A673 (cell line): ENCODE data around the gene NUBP1. TPM values are rescaled to one million over a fixed set of nuclear protein-coding genes. Genes with fewer than 3 reads are reported as not detected.

ENCODE experiments used
- BruUV-seq: library from RNA; stranded (reverse); fragments of 400-500 nt; replicated peaks from 2 replicates; lab custom pipeline; 2021; lab: Mats Ljungman, UMichigan
- CTCF ChIA-PET: fragments of 300-600 bp; sonication (Branson Sonifier 250); formaldehyde crosslinking; loops from one replicate; lab custom pipeline; 2022; ENCODE audit warnings: antibody characterized with exemption; lab: Charles Lee
- POLR2A ChIA-PET: fragments of 300-600 bp; sonication (Branson Sonifier 250); formaldehyde crosslinking; loops from one replicate; lab custom pipeline; 2022; ENCODE audit warnings: antibody characterized with exemption; ENCODE audit not compliant: low non-redundant PET; lab: Charles Lee
- DNase-seq: peaks from one replicate; pipeline ENCODE4 v3.0.0-alpha.2; 2015; ENCODE audit warnings: low spot score
- H3K27ac ChIP-seq: fragments of 200-600 bp; sonication (generic); 2 replicates; pipeline ENCODE4 v1.5.1; 2016; ENCODE audit warnings: mixed run types, low read depth, mild to moderate bottlenecking, mixed read lengths, antibody characterized with exemption, low read length; ENCODE audit not compliant: poor library complexity, severe bottlenecking
- H3K27me3 ChIP-seq: fragments of 200-600 bp; sonication (generic); replicated peaks from 2 replicates; pipeline ENCODE4 v1.6.1; 2017; ENCODE audit warnings: mixed run types, low read depth, mild to moderate bottlenecking, mixed read lengths, antibody characterized with exemption, low read length; ENCODE audit not compliant: insufficient read depth, poor library complexity
- H3K36me3 ChIP-seq: fragments of 200-600 bp; sonication (generic); 2 replicates; pipeline ENCODE4 v1.6.1; 2016; ENCODE audit warnings: mixed run types, mild to moderate bottlenecking, mixed read lengths, antibody characterized with exemption, low read length; ENCODE audit not compliant: insufficient read depth, poor library complexity, severe bottlenecking
- H3K4me1 ChIP-seq: fragments of 200-600 bp; sonication (generic); 2 replicates; pipeline ENCODE4 v1.6.1; 2017; ENCODE audit warnings: mixed run types, mild to moderate bottlenecking, mixed read lengths, antibody characterized with exemption, low read length; ENCODE audit not compliant: insufficient read depth, poor library complexity, severe bottlenecking
- H3K4me3 ChIP-seq: fragments of 200-600 bp; sonication (generic); 2 replicates; pipeline ENCODE4 v1.5.1; 2016; ENCODE audit warnings: low read depth, mixed run types, mild to moderate bottlenecking, mixed read lengths, low read length; ENCODE audit not compliant: poor library complexity, severe bottlenecking
- H3K9me3 ChIP-seq: fragments of 200-600 bp; sonication (generic); 2 replicates; pipeline ENCODE4 v1.6.1; 2016; ENCODE audit warnings: mixed run types, low read depth, mild to moderate bottlenecking, mixed read lengths, antibody characterized with exemption, low read length; ENCODE audit not compliant: poor library complexity, severe bottlenecking
- EZH2 ChIP-seq: fragments of 200-600 bp; sonication (generic); IDR thresholded peaks from 2 replicates; pipeline ENCODE4 v1.6.1; 2017; ENCODE audit warnings: borderline replicate concordance, low read depth, mild to moderate bottlenecking, mixed read lengths, antibody characterized with exemption, low read length; ENCODE audit not compliant: poor library complexity, severe bottlenecking
- intact Hi-C: fragments of 100-400 bp; cut with micrococcal nuclease; formaldehyde crosslinking; loops from one replicate; pipeline ENCODE4 v1.10.0; 2022; ENCODE audit not compliant: unreplicated experiment
- total RNA-seq: library from RNA; stranded (reverse); gene quantifications from 2 replicates; pipeline ENCODE4 v1.2.3, GENCODE V29; 2021
- TF ChIP-seq, protein P1 (sequence below): fragments of 300-800, 200-600 bp; sonication (generic); conservative IDR thresholded peaks from 2 replicates; pipeline ENCODE4 v1.5.1; 2017; ENCODE audit warnings: low read depth, mild to moderate bottlenecking, antibody characterized with exemption, low read length, moderate library complexity, mixed read lengths

NUBP1 gene
- total RNA-seq, 1 experiment from 2014 or later = 22.9 TPM

DNA sequence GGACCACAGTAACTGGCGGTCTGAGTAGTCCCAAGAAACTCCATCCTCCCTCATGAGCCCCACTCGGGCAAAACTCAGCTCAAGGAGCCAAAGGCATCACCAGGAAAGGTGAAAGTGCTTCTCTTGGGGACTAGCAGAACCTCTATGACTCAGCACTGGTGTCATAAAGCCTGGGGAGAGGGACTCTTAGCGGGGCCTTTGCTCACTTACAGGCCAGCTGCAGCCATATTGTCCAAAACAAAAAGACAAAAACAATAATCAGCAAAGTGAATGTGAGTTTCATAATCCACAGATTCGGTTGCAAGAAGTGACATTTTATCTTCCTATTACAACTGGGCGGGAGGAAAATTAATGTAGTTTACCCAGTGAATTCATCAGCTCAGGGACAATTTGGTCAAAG, 48.8 kb upstream of the NUBP1 start, which contains the start of gene TEKT5:
TSS of gene TEKT5 (minus strand) at position 101 of the 400 bp plus-strand sequence. CDS start at position 44, 57 bp downstream.
- Histone ChIP-seq H3K4me3 (no peak within 1 kb of the TSS), H3K27ac (no peak within 1 kb of the TSS), H3K4me1 (no peaks in the 10 kb centered on the region), H3K27me3 (no peaks in the 10 kb centered on the region), H3K36me3 (no peaks in the 10 kb centered on the region), H3K9me3 (no peaks in the 10 kb centered on the region)
- ChIA-PET POLR2A (no interaction called here), CTCF (no interaction called here)
- intact Hi-C loops = no loop called here
- BruUV-seq = no TSS peak
- TF ChIP-seq, protein P1, sequence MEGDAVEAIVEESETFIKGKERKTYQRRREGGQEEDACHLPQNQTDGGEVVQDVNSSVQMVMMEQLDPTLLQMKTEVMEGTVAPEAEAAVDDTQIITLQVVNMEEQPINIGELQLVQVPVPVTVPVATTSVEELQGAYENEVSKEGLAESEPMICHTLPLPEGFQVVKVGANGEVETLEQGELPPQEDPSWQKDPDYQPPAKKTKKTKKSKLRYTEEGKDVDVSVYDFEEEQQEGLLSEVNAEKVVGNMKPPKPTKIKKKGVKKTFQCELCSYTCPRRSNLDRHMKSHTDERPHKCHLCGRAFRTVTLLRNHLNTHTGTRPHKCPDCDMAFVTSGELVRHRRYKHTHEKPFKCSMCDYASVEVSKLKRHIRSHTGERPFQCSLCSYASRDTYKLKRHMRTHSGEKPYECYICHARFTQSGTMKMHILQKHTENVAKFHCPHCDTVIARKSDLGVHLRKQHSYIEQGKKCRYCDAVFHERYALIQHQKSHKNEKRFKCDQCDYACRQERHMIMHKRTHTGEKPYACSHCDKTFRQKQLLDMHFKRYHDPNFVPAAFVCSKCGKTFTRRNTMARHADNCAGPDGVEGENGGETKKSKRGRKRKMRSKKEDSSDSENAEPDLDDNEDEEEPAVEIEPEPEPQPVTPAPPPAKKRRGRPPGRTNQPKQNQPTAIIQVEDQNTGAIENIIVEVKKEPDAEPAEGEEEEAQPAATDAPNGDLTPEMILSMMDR = no peak
- no peak for TF ChIP-seq EZH2
- no peak for DNase-seq

DNA sequence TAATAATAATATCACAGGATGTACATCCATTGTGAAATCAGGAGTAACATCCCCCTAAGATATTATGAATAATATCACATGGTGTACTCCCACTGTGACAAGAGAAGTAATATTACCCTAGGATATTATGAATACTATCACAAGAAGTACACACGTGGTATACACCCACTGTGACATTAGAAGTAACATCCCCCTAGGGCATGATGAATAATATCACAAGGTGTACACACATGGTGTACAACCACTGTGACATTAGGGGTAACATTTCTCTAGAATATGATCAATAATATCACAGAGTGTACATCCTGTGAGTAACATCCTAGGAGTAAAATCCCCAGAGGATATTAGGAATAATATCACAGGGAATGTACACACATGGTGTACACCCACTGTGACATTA, 43.9 kb upstream of the NUBP1 start:
- H3K4me3 ChIP-seq = no peak overlapping the region
- no peaks in the 10 kb centered on the region for H3K4me1 ChIP-seq
- no peak overlapping the region for H3K27ac ChIP-seq
- H3K36me3 ChIP-seq = no peaks in the 10 kb centered on the region
- POLR2A ChIA-PET = no interaction called here
- no peaks in the 10 kb centered on the region for H3K27me3 ChIP-seq
- DNase-seq = no peak
- no peak for TF ChIP-seq EZH2
- TF ChIP-seq, protein P1 = no peak
- no peaks in the 10 kb centered on the region for H3K9me3 ChIP-seq
- no TSS peak for BruUV-seq
- CTCF ChIA-PET = no interaction called here
- intact Hi-C loops = no loop called here

DNA sequence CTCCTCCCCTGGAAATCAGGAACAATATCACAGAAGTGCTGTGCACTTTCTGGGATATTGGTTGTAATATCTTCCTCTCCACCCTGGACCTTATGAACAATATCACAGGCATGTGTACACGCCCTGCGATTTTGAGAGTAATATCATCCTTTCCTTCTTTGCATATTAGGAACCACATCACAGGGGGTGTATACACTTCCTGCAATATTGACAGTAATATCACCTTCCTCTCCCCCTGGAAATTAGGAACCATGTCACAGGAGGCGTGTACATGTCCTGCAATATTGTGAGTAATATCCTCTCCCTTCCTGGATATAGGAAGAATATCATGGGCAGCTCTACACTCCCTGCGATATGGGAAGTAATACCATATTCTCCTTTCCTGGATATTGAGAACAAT, 34.7 kb upstream of the NUBP1 start:
- Histone ChIP-seq H3K27me3 (no peaks in the 10 kb centered on the region), H3K4me1 (no peaks in the 10 kb centered on the region), H3K9me3 (no peaks in the 10 kb centered on the region), H3K36me3 (no peaks in the 10 kb centered on the region), H3K27ac (no peak overlapping the region), H3K4me3 (no peak overlapping the region)
- POLR2A ChIA-PET = no interaction called here
- CTCF ChIA-PET = no interaction called here
- intact Hi-C loops = no loop called here
- no TSS peak for BruUV-seq
- DNase-seq = no peak
- TF ChIP-seq, protein P1 = no peak
- no peak for TF ChIP-seq EZH2
